ENCODE data around the gene ZBTB46. TPM values are rescaled to one million over a fixed set of nuclear protein-coding genes. Genes with fewer than 3 reads are reported as not detected.

Gene ZBTB46
- total and polyA plus RNA-seq, 10 of the 15 experiments (the other 5 are each of a cell fraction or from before 2014, with no cell fraction given) = 0.15 to 0.92 (median 0.34) TPM

GRCh38 chr20:63738687-63739129, 92.4 kb downstream of the ZBTB46 start:
- TF ChIP-seq BHLHE40 (IDR thresholded peaks at IDR 0.05; ENCODE audit: borderline replicate concordance in 1 of 2, low read depth in 2 of 2, low read length in 1 of 2) (peak in 1 of 2 experiments; percentile 67; a peak in 1 of 4 replicates), JUND (IDR thresholded peaks at IDR 0.05; ENCODE audit: low read depth, low read length) (no peak)
- H3K79me2 ChIP-seq (ENCODE audit: control insufficient read depth, insufficient read depth, low read length) = peaks cover 17% of the 10 kb centered on the region
- DNase-seq (ENCODE audit: low read depth, low spot score) (no peak), ATAC-seq (peak; percentile 1; the same call in 1 of the 3 replicates), FAIRE-seq (no peak)
- BruUV-seq (replicated peaks) = TSS peak; percentile 29
- no peak overlapping the region; the same call in 1 of the 2 replicates for H3K9ac ChIP-seq (ENCODE audit: control insufficient read depth, insufficient read depth, low read length)
- peaks cover 33% of the 10 kb centered on the region for H3K4me1 ChIP-seq (ENCODE audit: control insufficient read depth, insufficient read depth, low read length)
- no peak overlapping the region; the same call in 1 of the 2 replicates for H3K27ac ChIP-seq (ENCODE audit: control insufficient read depth, insufficient read depth)
- ChIA-PET RAD21 (ENCODE audit: unreplicated experiment) (interaction anchor here (1.0 to 4.2 kb wide), 4 partner anchors 31 to 201 kb away, joined by 3 to 32 read pairs (median 4); partner anchors contain the start of genes ARFRP1, PTK6, TPD52L2 and ZGPAT), SMC1A (ENCODE audit: uncharacterized antibody, unreplicated experiment) (interaction anchor here (0.6 kb wide), 1 partner anchor 11 kb away, joined by 3 read pairs; no protein-coding TSS in a partner anchor), POLR2A (interaction anchor here (0.6 to 1.4 kb wide), 4 partner anchors 31 to 217 kb away, joined by 3 to 6 read pairs (median 4); partner anchors contain the start of genes ARFRP1 and ZGPAT), CTCF (interaction anchor here (0.6 to 2.9 kb wide), 5 partner anchors 31 to 235 kb away, joined by 3 to 28 read pairs (median 3); partner anchors contain the start of genes ARFRP1 and ZGPAT)
- H3K36me3 ChIP-seq (ENCODE audit: control insufficient read depth in 2 of 2, insufficient read depth in 2 of 2, low read length in 1 of 2) = peaks cover 5 to 22% of the 10 kb centered on the region in 2 experiments; a peak in 3 of 4 replicates
- intact Hi-C loops (cut with micrococcal nuclease; ENCODE audit: unreplicated experiment) (no loop called here), in situ Hi-C loops (cut with MboI) (no loop called here)
- no peak overlapping the region for H2AFZ ChIP-seq (ENCODE audit: control insufficient read depth, low read depth, low read length)
- 44% methylated on average over 26 of the region's 26 CpGs for whole genome bisulfite sequencing (ENCODE audit: insufficient coverage, insufficient replicate concordance, low lambda C conversion rate, missing lambda C conversion rate)
- H3K9me3 ChIP-seq (replicated peaks; ENCODE audit: control insufficient read depth, insufficient read depth, low read length) = no peaks in the 10 kb centered on the region
- H3K27me3 ChIP-seq (replicated peaks in 1 of 2; ENCODE audit: control insufficient read depth in 2 of 2, insufficient read depth in 2 of 2, low read length in 1 of 2) = no peaks in the 10 kb centered on the region
- peak overlapping the region; percentile 84 for H3K4me3 ChIP-seq
- no peaks in the 10 kb centered on the region for H4K20me1 ChIP-seq (ENCODE audit: control insufficient read depth, insufficient read depth)
- peak overlapping the region; percentile 93 for H3K4me2 ChIP-seq (ENCODE audit: control insufficient read depth, insufficient read depth)

GRCh38 chr20:63737945-63738686, 92.9 kb downstream of the ZBTB46 start:
- no peaks in the 10 kb centered on the region for H4K20me1 ChIP-seq (ENCODE audit: control insufficient read depth, insufficient read depth)
- ATAC-seq (peak; percentile 51), DNase-seq (ENCODE audit: low read depth, low spot score) (no peak), FAIRE-seq (no peak)
- peaks cover 33% of the 10 kb centered on the region for H3K4me1 ChIP-seq (ENCODE audit: control insufficient read depth, insufficient read depth, low read length)
- H3K9ac ChIP-seq (ENCODE audit: control insufficient read depth, insufficient read depth, low read length) = peak overlapping the region; percentile 12; the same call in 1 of the 2 replicates
- H3K4me3 ChIP-seq = peak overlapping the region; percentile 84
- peaks cover 5 to 28% of the 10 kb centered on the region in 2 experiments; a peak in 3 of 4 replicates for H3K36me3 ChIP-seq (ENCODE audit: control insufficient read depth in 2 of 2, insufficient read depth in 2 of 2, low read length in 1 of 2)
- no peaks in the 10 kb centered on the region for H3K9me3 ChIP-seq (replicated peaks; ENCODE audit: control insufficient read depth, insufficient read depth, low read length)
- peaks cover 17% of the 10 kb centered on the region for H3K79me2 ChIP-seq (ENCODE audit: control insufficient read depth, insufficient read depth, low read length)
- peak overlapping the region; percentile 93 for H3K4me2 ChIP-seq (ENCODE audit: control insufficient read depth, insufficient read depth)
- H2AFZ ChIP-seq (ENCODE audit: control insufficient read depth, low read depth, low read length) = no peak overlapping the region
- ChIA-PET POLR2A (interaction anchor here (1.0 to 1.4 kb wide), 2 partner anchors 31 to 217 kb away, joined by 3 to 4 read pairs; partner anchors contain the start of genes ARFRP1 and ZGPAT), SMC1A (ENCODE audit: uncharacterized antibody, unreplicated experiment) (interaction anchor here (0.6 kb wide), 1 partner anchor 10 kb away, joined by 3 read pairs; no protein-coding TSS in a partner anchor), RAD21 (ENCODE audit: unreplicated experiment) (interaction anchor here (1.0 to 4.2 kb wide), 6 partner anchors 10 to 201 kb away, joined by 3 to 32 read pairs (median 4); partner anchors contain the start of genes ARFRP1, PTK6, TPD52L2 and ZGPAT), CTCF (interaction anchor here (0.6 to 2.9 kb wide), 3 partner anchors 31 to 236 kb away, joined by 3 to 28 read pairs (median 3); partner anchors contain the start of genes ARFRP1 and ZGPAT)
- intact Hi-C loops (cut with micrococcal nuclease; ENCODE audit: unreplicated experiment) (loop anchor here (2.0 kb wide), 2 partner anchors 31 to 127 kb away; partner anchors contain the start of genes ARFRP1 and TPD52L2), in situ Hi-C loops (cut with MboI) (no loop called here)
- 45% methylated on average over 26 of the region's 43 CpGs for WGBS (ENCODE audit: insufficient coverage, insufficient replicate concordance, low lambda C conversion rate, missing lambda C conversion rate)
- H3K27me3 ChIP-seq (replicated peaks in 1 of 2; ENCODE audit: control insufficient read depth in 2 of 2, insufficient read depth in 2 of 2, low read length in 1 of 2) = no peaks in the 10 kb centered on the region
- peak overlapping the region; percentile 94; the same call in 1 of the 2 replicates for H3K27ac ChIP-seq (ENCODE audit: control insufficient read depth, insufficient read depth)
- no TSS peak for BruUV-seq (replicated peaks)
- TF ChIP-seq RELA (IDR thresholded peaks at IDR 0.05; ENCODE audit: borderline replicate concordance, partially characterized antibody) (no peak), NBN (IDR thresholded peaks at IDR 0.05) (no peak), HCFC1 (IDR thresholded peaks at IDR 0.05; ENCODE audit: low read length) (no peak), CBFB (IDR thresholded peaks at IDR 0.05; ENCODE audit: low read depth) (no peak), IRF3 (IDR thresholded peaks at IDR 0.05) (no peak), BHLHE40 (IDR thresholded peaks at IDR 0.05; ENCODE audit: borderline replicate concordance in 1 of 2, low read depth in 2 of 2, low read length in 1 of 2) (peak in 1 of 2 experiments; percentile 61; a peak in 2 of 4 replicates), NR2F1 (conservative IDR thresholded peaks at IDR 0.05) (0 out of 2 replicates have a peak, but pooled peaks have one; percentile 61), POLR2A (IDR thresholded peaks at IDR 0.05; ENCODE audit: low read depth, low read length) (peak; percentile 73), ZNF217 (IDR thresholded peaks at IDR 0.05) (no peak), SUPT20H (IDR thresholded peaks at IDR 0.05; ENCODE audit: borderline replicate concordance, control insufficient read depth, low read depth, low read length) (no peak), CREM (IDR thresholded peaks at IDR 0.05; ENCODE audit: low read depth) (no peak), BACH1 (IDR thresholded peaks at IDR 0.05; ENCODE audit: borderline replicate concordance) (no peak)

Data from GM12878 (cell line).